ENCODE data around the gene PRSS12.
"Not testable (repeated sequence)": the region's sequence is repeated elsewhere in the genome, so short reads cannot be mapped to it uniquely, and the experiment has no call there.

Gene PRSS12

DNA sequence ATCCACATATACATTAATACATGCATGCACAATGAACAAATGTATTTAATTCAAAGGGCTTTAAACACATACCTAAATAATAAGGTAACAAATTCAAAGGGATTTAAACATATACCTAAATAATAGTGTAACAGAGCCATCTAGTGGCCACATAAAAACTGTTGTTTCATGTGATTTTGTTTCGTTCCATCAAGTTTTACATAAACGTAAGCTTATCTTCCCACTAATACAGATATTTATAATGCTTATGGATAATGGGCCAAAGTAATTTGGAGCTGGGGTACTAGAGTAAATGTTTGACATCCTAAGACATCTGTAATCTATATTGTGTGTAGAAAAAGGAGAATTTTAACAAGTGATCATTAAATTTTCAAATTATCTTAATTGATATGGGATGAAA is 82.3 kb downstream of the PRSS12 start:
- no peak for DNase-seq

DNA sequence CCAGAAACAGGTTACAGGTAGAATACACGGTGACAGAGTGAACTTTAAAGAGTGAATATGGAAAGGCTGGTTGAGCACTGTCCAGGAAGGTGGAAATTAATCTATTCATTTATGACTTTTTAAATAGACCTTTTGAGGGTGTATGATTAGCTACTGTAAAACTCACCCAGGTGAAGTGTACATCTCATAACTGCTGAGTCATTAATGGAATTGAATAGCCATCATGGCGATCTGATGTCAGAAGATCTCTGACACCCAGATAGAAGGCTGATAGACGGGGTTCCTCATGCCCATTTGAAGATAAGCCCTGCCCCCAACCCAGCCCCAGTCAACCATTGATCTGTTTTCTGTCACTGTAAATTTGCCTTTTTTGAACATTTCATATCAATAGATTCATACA is 84.0 kb downstream of the PRSS12 start:
- DNase-seq: no peak

DNA sequence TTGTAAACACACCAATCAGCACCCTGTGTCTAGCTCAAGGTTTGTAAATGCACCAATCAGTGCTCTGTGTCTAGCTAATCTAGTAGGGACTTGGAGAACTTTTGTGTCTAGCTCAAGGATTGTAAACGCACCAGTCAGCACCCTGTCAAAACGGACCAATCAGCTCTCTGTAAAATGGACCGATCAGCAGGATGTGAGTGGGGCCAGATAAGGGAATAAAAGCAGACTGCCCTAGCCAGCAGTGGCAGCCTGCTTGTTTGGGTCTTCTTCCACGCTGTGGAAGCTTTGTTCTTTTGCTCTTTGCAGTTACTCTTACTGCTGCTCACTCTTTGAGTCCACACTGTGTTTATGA is 86.7 kb downstream of the PRSS12 start:
- not testable (repeated sequence) for DNase-seq

DNA sequence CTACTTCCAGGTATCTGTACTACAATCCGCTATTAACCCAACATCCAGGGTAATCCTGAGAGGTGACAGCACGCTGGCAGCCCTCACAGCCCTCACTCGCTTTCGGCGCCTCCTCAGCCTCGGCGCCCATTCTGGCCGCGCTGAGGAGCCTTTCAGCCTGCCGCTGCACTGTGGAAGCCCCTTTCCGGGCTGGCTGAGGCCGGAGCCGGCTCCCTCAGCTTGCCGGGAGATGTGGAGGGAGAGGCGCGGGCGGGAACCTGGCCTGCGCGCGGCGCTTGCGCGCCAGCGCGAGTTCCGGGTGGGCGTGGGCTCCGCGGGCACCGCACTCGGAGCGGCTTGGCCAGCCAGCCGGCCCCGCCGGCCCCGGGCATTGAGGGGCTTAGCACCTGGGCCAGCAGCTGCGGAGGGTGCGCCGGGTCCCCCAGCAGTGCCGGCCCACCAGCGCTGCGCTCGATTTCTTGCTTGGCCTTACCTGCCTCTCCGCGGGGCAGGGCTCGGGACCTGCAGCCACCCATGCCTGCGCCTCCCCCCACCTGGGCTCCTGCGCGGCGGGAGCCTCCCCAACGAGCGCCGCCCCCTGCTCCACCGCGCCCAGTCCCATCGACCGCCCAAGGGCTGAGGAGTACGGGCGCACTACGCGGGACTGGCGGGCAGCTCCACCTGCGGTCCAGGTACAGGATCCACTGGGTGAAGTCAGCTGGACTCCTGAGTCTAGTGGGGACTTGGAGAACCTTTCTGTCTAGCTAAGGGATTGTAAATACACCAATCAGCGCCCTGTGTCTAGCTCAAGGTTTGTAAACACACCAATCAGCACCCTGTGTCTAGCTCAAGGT is 87.3 kb downstream of the PRSS12 start:
- peak; percentile 15 to 33 for DNase-seq

DNA sequence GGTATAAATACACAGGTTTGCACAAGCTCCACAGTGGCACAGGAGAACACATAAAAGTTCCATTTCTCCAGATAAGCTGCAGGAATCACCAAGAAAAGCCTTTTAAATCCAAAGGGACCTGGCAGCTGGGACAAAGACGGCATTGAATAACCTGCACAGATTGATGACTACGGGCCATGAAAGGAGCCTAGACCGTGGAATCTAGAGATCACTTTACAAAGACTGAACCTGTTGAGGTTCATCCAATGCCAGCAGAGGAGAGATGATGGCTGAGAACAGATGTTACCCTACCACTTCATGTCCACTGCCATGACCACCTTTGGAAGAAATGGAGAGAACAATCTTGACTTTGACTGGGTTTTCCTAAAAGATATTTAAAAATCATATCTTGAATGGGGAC is 88.7 kb downstream of the PRSS12 start:
- DNase-seq: no peak

DNA sequence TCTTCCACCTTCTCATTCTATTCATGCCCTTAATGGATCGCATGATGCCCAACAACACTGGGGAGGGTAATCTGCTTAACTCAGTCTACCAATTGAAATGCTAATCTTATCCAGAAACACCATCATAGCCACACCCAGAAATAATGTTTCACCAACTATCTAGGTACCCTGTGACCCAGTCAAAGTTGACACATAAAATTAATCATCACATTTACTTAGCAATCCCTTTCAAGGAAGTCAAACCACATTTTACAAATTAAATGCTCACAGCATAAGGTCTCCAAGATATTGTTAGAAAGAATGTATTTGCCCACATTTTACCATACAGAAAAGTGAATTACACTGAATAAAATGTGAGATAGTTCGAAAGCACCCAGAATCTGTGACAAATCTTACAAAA is 92.5 kb downstream of the PRSS12 start:
- no peak for DNase-seq

DNA sequence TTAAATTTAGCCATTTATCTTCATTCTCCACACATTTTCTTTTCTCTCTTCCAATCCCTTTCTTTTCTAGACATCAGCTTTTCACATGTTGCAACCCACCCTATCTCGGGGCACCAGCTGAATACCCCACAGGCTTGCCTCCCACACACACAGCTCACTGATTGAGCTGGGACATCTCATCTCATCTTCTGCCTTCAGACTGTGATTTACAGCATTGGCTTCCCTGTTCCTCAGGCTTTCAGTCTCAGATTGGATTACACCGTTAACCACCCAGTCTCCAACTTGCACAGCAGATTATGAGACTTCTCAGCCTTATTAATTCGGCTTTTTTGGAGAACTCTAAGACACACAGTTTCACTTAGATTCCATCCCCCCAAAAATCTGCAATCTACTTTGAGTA is 93.7 kb downstream of the PRSS12 start:
- no peak for DNase-seq

DNA sequence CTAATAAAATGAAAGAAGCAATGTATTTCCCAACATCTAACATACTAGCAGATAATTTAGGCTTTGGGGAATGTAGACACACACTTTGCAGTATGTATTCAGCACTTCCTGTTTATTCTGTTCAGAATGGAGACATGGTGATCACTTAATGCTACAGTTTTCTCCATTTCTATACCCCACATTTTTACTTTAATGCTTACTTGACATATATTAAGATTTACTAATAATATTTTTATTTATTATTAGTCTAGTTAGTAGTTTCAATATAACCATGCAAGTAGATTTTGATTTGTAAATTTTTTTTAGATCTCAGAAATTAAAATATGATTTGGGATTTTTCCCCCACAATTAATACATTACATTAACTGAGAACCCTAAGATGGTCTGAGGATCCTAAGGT is 98.4 kb downstream of the PRSS12 start:
- DNase-seq: no peak

DNA sequence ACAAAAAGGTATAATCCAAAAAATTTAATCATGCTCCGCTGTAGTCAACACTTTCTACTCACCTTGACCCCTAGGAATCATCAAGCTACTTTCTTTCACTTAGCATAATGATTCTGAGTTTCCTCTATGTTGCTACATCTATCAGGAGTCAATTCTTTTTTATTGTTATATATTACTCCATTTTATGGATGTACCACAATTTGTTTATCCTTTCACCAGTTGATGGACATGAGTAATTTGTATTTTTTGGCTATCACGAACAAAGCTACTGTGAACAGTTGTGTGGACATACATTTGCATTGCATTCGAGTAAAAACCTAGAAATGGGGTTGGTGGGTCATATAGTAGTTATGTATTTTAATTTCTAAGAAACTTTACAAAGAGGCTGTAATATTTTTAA is 102.9 kb downstream of the PRSS12 start:
- no peak for DNase-seq

DNA sequence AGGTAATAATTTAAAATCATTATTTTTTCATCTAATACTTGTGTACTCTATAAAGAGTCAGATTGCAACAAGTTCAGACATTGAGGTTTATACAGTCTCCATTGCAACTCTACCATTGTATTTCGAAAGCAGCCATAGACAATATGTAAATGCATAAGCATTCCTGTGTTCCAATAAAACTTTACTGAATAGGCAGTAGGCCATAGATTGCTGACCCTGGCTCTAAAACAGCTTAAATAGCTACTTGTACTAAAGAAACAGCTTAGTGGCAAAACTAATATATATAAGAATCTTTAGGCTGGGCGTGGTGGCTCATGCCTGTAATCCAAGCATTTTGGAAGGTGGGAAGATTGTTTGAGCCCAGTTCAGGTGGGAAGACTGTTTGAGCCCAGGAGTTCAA is 115.3 kb downstream of the PRSS12 start:
- DNase-seq: no peak

DNA sequence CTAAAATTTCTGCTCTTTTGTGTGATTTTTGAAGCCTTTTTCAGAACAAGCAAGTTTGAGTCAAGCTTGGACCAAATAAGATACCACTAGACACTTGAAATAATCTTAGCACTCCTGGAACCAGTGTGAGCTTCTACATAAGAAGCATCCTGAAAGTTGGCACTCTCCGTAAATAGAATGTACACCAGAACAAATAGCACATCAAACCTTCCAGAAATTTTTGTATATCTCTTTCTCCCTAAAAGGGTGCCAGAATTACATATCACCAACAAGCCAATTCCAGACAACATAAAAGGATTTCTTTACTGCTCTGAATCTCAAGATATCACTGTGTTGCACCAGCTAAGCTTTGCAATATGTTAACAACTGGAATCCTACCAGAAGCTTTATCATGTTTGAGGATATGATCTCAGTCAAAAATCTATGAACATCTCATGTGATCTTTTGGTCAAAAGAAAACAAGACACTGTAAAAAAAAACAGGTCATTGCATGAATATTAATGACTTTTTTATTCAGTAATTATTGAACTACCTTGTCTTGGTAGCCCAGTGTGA is 117.2 kb downstream of the PRSS12 start:
- DNase-seq: no peak
